ENCODE measurements around the gene NAA60.

NAA60 gene

DNA sequence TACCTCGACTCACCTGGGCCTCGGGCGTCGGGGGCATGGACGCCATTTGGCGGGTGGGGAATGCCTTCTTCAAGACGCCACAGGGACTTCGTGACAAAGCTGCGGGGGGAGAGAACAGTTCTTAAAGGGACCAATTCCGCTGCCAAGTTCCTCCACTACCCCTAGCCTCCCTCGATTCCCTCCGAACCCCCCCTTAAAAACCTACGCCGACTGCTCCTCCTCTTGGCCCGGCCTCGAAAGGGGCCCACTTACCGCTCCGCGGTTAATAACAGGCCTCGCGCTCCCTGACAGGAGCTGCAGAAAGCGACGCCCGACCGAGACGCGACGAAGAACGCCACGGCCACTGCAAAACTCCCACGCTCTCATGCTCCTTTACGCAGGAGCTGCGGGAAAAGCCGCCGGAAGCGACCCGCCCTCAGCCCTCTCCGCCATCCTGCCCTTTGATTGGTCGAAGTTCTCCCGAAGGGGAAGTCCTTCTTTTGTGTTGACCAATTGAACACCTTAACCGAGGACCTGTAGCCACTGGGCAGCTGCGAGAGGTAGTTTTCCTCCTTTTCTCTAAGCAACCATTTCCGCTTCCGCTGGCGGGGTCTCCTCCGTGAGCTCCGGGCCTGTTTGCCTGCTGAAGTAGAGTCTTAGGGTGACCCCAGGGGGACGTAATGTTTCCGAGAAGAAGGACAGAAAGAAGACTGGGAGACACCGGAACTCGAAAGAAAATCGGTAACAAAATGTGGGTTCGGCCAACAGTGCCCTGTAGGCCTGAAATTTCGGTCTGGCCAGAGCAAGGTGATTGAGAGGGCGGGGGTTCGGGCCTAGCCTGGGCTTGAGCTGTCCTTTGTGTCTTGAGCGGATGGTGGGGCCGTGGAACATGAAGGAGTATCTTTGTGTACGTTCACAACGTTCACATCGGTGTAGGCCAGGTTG is at the start of gene NAA60, which contains the start of gene ZNF597:
Gene NAA60, plus strand, starts transcription at position 573 of the 924 bp plus-strand sequence. CDS start 32,548 bp downstream, outside the sequence.
Gene ZNF597, minus strand, starts transcription at position 397 of the 924 bp plus-strand sequence. Its CDS starts 351 bp downstream, at position 46.
- peak; percentile 66 for DNase-seq (ENCODE audit: low spot score)

- no peak for DNase-seq (ENCODE audit: low spot score)
Observed at GRCh38 chr16:3400446-3400778, 43.1 kb upstream of the NAA60 start.

DNA sequence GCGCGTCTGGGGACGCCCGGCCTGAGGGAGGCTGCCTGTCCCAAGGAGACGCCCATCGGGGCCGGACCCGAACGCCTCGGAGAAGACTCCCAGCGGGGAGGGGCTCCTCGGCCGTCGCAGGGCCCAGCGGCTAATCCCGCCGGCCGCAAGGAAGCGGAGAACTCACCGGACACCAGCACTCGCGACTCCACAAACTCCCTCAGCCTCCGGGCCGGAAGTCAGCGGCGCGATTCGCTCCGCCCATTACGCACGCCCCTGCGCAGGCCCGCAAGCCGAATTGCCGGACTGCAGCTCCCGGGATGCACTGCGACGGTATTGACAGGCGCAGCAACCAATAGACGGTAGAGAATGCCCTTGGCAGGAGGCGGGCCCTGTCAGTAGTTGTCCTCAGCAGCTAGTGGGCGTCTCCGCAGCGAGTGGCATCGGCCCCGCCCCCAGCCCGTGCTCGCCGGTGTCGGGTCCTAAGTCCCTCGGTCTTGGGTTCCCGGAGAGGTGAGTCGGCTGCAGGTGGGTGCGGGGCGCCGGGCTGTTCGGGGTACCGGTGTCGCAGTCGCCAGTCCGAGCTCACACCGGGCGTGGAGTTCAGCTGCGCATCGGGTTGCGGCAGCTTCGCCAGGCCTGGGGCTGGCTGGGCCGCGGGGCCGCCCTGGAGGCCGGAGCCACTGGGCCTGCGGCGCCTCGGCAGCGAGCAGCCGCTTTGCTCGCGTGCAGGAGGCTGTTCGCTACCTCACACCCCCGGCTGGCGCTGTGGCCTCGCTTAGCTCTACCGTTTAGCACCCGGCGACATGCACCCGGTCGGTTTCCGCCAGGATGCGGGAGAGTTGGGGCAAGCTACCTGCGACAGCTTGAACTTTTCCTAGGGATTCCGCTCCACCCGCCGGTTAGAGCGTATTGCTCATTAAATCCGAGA is 42.4 kb upstream of the NAA60 start, which contains the start of the genes ZNF174 and ZSCAN32:
Gene ZNF174, plus strand, starts transcription at position 437 of the 910 bp plus-strand sequence. CDS start 790 bp downstream, outside the sequence.
Gene ZSCAN32, minus strand, starts transcription at position 226 of the 910 bp plus-strand sequence. CDS start 3,447 bp downstream, outside the sequence.
- DNase-seq (ENCODE audit: low spot score) = peak; percentile 99

DNA sequence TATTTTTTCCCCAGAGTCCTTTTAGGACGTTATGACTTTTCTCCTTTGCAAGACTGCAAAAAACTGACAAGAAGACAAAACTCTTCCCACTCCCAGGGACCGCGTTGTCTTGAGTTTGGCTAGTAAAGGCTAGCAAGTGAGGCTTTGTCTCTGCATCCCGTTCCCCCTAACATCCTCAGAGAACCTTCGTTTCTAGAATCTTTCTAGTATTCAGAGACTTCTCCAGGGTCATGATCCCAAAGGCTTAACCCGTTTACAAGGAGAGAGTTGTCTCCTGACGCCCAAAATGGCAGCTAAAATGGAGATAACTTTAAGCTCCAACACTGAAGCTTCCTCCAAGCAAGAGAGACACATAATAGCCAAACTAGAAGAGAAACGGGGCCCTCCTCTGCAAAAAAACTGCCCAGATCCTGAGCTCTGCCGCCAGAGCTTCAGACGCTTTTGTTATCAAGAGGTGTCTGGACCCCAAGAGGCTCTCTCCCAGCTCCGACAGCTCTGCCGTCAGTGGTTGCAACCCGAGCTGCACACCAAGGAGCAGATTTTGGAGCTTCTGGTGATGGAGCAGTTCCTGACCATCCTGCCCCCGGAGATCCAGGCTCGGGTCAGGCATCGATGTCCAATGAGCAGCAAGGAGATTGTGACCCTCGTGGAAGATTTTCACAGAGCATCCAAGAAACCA is 41.6 kb upstream of the NAA60 start:
- DNase-seq (ENCODE audit: low spot score) = no peak

- no peak for DNase-seq (ENCODE audit: low spot score)
Observed at GRCh38 chr16:3408561-3409197, 34.8 kb upstream of the NAA60 start.

DNA sequence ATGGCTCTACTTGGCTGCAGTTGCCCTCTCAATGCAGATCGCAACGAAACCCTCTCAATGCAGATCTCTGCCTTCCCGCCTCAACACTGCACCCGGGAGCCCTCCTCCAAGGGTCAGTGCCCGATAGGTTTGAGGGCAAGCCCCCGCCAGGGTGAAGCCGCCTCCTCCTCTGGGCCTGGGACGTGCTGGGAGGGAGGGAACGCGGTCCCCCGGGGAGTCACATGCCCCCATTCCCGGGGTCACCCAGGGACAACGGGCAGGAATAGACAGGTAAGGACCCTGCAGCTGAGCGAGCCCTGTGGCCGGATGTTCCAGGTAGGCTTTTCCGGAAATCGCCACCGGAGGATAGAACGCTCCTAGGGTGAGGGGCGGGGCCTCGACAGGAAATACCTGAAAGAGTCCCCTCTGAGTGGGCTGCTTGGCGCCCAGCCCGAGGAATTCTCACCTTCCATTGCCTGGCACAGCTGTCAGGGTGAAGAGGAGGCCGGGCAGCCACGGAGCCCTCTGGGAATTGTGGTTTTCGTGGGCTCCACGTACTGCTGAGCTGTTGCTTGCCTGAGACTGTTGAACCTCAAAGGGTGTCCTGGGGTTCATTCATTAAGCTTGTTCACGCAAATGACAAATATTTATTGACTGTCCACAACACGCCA is 29.6 kb upstream of the NAA60 start:
- DNase-seq (ENCODE audit: low spot score) = no peak

GRCh38 chr16:3431779-3432219 is 11.7 kb upstream of the NAA60 start:
- peak; percentile 71 for DNase-seq (ENCODE audit: low spot score)

DNA sequence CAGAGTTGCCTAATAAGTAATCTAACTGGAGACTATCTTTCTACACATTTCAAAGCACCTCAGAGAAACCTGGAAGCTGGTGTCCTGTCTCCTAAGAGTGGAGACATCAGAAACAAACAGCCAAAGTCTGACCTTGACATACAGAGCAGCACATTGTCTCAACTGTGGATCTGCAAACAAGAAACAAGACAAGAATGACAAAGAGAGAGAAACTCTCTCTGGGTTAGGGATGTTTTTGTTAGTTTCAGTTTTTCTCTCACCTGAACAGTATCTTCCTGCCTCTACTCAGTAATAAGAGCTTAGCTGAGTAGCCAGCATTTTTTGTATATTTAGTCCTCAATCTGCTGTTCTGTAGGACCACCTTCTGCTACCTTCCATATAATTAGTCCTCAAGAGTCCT is 9.1 kb upstream of the NAA60 start:
- no peak for DNase-seq (ENCODE audit: low spot score)

- DNase-seq (ENCODE audit: low spot score) = no peak
Observed at GRCh38 chr16:3439637-3440036, 3.8 kb upstream of the NAA60 start.

DNA sequence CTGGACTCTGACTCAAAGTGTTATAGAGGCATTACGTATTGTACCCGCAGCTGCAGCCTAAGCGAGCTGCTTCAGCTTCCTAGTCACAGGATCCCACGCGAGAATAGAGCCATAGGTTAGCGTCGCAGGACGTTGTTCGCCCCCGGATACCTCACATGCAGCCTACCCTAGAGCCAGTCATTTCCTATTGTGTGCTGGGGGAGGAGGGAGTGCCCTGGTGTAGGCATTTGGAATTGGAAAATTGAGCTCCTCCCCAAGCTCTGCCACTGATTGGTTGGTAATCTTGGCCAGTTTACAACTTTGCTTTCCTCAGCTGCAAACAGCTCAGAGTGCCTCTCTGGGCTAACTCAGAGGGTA is 530 bp downstream of the NAA60 start:
- DNase-seq (ENCODE audit: low spot score) = no peak

- DNase-seq (ENCODE audit: low spot score) = no peak
Observed at GRCh38 chr16:3454093-3454492, 10.6 kb downstream of the NAA60 start.

DNA sequence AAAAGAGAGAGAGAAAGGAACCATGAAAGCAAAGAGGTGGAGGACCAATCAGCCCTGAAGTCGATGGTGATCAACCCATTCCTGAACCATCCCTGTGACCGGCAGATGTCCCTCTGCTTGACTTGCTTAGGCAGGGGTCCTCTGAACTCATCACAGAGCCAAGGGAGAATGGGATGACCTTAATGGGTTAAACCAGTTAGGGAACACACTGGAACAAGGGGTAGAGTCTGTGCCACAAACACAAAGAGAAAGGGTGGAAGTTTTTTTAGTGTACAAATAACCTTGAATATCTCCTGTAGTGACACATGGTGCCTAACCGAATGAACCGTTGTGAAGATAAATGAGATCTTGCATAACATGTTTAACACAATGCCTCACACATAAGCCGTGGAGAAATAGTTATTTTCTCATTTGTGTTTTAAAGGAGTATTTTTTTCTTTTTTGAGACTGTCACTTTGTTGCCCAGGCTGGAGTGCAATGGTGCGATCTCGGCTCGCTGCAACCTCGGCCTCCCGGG is 11.2 kb downstream of the NAA60 start:
- no peak for DNase-seq (ENCODE audit: low spot score)

DNA sequence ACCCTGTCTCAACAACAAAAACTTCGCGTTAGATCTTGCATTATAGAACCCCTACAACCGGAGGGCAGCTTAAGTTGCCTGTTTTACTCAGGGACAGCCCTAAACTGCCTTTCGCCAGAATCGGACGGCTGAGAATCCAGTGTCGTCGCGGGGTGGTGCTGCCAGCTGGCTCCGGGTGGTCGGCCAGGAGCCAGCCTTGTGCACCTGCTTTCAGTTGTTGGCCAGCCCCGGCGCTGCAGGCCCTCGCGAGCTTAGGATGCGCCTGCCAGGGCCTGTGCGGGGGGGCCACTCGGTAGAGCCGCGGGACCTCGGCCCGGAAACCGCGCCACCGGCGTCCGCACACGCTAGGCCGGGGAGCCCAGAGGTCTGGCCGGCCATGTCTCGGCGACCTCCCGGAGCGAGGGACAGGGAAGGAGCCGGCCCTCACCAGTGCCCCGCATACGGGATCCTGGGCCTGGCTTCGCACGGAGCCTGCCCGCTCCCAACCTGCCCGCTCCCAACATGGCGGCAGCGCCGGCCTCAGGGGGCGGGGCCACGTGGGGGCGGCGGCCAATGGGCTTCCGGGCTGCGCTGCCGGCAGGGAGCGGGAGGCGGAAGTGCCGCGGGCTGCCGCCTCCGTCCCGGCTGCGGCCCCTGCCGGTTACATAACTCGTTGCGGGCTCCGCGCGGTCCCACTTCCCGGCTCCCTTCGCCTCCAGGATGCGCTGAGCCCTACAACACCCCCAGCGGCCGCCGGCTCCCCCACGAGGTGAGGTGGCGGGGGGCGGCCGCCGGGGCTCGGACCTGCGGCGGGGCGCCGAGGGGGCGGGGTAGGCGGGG is 14.2 kb downstream of the NAA60 start:
- peak; percentile 95 for DNase-seq (ENCODE audit: low spot score)

DNA sequence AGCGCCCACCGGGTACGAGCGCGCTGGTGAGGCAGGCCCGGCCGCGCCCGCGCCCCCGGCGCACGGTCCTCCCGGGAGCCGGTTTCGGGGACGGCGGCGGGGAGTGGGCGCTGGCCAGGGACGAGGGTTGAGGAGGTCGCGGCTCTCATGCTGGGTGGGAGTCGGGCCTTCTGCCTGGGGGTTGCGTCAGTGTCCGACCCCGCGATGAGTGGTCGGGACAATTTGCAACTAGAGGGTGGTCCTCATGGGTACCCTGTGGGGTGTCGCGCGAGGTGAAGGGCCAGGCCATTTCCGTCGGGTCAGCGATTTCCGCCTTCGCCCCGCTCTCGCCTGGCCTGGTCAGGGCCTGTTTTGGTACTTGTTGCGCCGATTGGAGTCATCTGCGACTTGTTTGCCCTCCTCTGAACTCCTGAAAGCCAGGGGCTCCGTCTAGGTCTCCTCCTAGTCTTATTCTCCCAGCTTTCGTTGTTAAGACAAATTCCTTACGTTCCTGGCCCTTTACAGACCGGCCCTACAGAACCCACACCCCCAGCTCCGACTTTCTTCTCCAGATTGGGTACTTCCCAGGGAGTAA is 14.9 kb downstream of the NAA60 start:
- no peak for DNase-seq (ENCODE audit: low spot score)

DNA sequence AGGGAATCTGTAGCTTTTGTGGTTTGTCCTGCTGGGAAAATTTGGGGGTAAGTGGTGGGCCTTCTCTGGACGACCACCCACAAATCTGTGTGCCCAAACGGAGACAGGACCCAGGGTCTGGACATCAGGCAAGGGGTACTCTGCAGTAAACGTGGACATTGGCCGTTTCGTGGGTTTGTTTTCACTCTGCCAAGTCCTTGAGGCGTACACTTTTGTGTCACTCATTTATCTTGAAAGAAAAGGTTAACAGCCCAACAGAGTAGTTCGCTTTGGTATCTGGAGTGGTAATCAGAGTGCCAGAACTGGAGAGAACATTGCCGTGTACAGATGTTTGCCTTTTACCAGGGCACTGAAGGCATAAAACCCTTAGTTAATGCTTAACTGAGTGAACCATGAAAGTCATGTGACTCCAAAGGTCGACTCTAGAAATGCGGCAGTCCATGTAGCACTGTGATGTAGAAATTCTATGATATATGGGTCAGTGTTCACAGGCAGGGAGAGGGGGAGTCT is 15.4 kb downstream of the NAA60 start:
- no peak for DNase-seq (ENCODE audit: low spot score)

DNA sequence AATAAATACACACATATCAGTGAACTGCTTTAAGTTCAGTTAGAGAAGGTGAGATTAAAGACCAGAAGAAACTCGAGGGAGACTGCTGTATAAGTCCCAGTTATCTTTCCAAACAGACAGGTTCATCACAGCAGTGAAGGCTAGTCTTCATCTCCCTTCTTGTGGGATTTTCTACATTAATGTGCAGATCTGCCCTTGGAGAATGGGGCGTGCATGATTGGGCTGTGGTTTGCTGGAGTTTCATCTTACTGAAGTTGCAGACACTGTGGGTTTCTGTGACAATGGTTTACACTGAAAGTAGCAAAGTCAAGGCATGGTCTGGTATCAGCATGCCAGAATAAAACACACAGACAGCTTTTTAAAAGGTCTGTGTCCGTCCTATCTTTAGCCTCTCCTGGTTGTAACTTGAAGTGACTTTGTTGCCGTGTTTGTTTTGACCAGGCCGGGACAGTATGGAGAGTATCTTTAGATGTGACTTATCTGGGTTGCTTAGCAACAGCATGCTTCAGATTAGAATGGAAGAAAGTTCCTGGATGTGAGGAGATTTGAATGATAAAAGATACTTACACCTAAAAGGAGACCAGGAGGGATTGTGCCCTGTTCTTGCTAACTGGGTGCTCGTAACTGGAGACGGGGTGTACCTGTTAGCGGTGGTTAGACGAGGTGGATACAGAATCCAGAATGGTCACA is 16.1 kb downstream of the NAA60 start:
- no peak for DNase-seq (ENCODE audit: low spot score)

GRCh38 chr16:3460121-3460520 is 16.6 kb downstream of the NAA60 start:
- DNase-seq (ENCODE audit: low spot score) = no peak

DNA sequence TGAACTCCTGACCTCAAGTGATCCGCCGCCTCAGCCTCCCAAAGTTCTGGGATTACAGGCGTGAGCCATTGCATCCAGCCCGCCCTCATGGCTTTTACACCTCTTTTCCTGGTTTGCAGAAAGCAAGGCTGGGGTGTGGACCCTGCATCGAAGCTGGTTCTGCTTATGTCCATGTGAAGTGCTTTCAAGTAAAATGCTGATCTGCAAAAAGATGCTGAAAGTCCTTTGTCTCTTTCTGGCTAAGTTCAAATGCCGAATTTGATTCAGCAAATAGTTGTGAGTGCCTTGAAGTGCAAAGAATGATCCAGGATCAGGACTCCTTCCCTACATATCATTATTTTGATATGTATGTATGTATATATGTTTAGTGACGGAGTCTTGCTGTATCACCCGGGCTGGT is 17.1 kb downstream of the NAA60 start:
- no peak for DNase-seq (ENCODE audit: low spot score)

DNA sequence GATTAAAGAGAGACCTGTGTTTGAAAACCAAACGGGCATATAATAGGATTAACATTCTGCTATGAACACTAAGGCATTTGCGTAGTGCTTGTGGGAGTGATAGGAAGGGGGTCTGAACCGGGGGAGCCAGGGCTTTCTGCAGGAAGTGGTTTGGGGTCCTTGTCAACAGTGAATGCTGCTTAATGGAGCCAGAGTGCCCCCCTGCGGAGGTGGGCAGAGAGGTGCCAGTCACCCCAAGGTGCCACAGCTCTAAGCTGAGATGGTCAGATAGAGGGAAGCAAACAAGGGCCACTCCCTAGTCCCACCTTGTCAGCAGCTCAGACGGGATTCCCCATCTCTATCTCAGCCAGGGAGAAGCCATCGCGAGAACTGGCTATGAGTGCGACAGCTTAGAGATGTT is 17.7 kb downstream of the NAA60 start:
- DNase-seq (ENCODE audit: low spot score) = no peak
